SW 1271 (cell line): ENCODE results near the gene NUBPL.
A peak's percentile ranks its signal among the peaks of the same experiment; 100 is the strongest.

Experiments
- DNase-seq, 2 experiments: peaks; one replicate each; lab custom pipeline; 2025; lab: John Stamatoyannopoulos, UW

NUBPL gene

GRCh38 chr14:31561155-31561846, at the start of gene NUBPL:
TSS of gene NUBPL (plus strand) at chr14:31561404. CDS start at chr14:31561440, 36 bp downstream.
- peak; percentile 84 to 90 for DNase-seq

- DNase-seq = no peak
Measured at GRCh38 chr14:31527087-31527486, 34.1 kb upstream of the NUBPL start.

GRCh38 chr14:31527546-31527945, 33.7 kb upstream of the NUBPL start:
- no peak for DNase-seq

- no peak for DNase-seq
Measured at GRCh38 chr14:31529053-31529452, 32.2 kb upstream of the NUBPL start.

GRCh38 chr14:31530136-31530535, 31.1 kb upstream of the NUBPL start:
- DNase-seq = no peak

GRCh38 chr14:31536201-31536960, 24.8 kb upstream of the NUBPL start:
- no peak for DNase-seq

- DNase-seq = no peak
Measured at GRCh38 chr14:31541702-31542101, 19.5 kb upstream of the NUBPL start.

- DNase-seq = no peak
Measured at GRCh38 chr14:31543969-31544799, 17.0 kb upstream of the NUBPL start.

- no peak for DNase-seq
Measured at GRCh38 chr14:31544816-31545215, 16.4 kb upstream of the NUBPL start.

- no peak for DNase-seq
Measured at GRCh38 chr14:31545328-31545727, 15.9 kb upstream of the NUBPL start.

GRCh38 chr14:31549817-31550216, 11.4 kb upstream of the NUBPL start:
- DNase-seq = no peak

- DNase-seq = no peak
Measured at GRCh38 chr14:31550589-31550988, 10.6 kb upstream of the NUBPL start.

- DNase-seq = no peak
Measured at GRCh38 chr14:31556191-31556590, 5.0 kb upstream of the NUBPL start.

- no peak for DNase-seq
Measured at GRCh38 chr14:31559939-31560338, 1.3 kb upstream of the NUBPL start.

- no peak for DNase-seq
Measured at GRCh38 chr14:31560759-31561154, 447 bp upstream of the NUBPL start.

- no peak for DNase-seq
Measured at GRCh38 chr14:31564194-31564593, 3.0 kb downstream of the NUBPL start.

- no peak for DNase-seq
Measured at GRCh38 chr14:31566456-31566855, 5.3 kb downstream of the NUBPL start.

GRCh38 chr14:31567655-31568054, 6.5 kb downstream of the NUBPL start:
- no peak for DNase-seq

- no peak for DNase-seq
Measured at GRCh38 chr14:31568161-31568560, 7.0 kb downstream of the NUBPL start.

- no peak for DNase-seq
Measured at GRCh38 chr14:31568671-31569070, 7.5 kb downstream of the NUBPL start.

- DNase-seq = peak in 1 of 2 experiments; percentile 9
Measured at GRCh38 chr14:31572955-31573354, 11.8 kb downstream of the NUBPL start.

GRCh38 chr14:31576949-31577348, 15.7 kb downstream of the NUBPL start:
- no peak for DNase-seq

- DNase-seq = no peak
Measured at GRCh38 chr14:31578266-31578665, 17.1 kb downstream of the NUBPL start.
